Motor neuron (in vitro differentiated cells): ENCODE measurements around the gene NBPF6. TPM values are rescaled to one million over a fixed set of nuclear protein-coding genes. Genes with fewer than 3 reads are reported as not detected.
A peak's percentile ranks its signal among the peaks of the same experiment; 100 is the strongest.
"Not testable (repeated sequence)": the region's sequence is repeated elsewhere in the genome, so short reads cannot be mapped to it uniquely, and the experiment has no call there.

Experiments
- ATAC-seq, 8 experiments: fragments of 200-7000 bp; cut with Tn5 transposase; replicated peaks in 6 of 8; 2 replicates each; pipeline ENCODE4 v1.8.0; 2021; ENCODE audit warnings: mild to moderate bottlenecking in 8 of 8, moderate library complexity in 8 of 8
- H3K27ac ChIP-seq, 2 donors: fragments of 250-450 bp; sonication (Bioruptor Pico); 2 replicates each; pipeline ENCODE4 v1.9.0; 2021; ENCODE audit warnings: antibody characterized with exemption in 2 of 2, mild to moderate bottlenecking in 2 of 2, moderate library complexity in 1 of 2
- H3K4me1 ChIP-seq, 2 donors: fragments of 250-450 bp; sonication (Bioruptor Pico); replicated peaks in 1 of 2; 2 replicates each; pipeline ENCODE4 v1.6.1; 2021; ENCODE audit warnings: antibody characterized with exemption in 2 of 2, mild to moderate bottlenecking in 2 of 2, moderate library complexity in 1 of 2
- H3K4me3 ChIP-seq, 5 donors: fragments of 250-450 bp; sonication (Bioruptor Pico); 2 replicates each; pipeline ENCODE4 v1.9.0; 2021; ENCODE audit warnings: antibody characterized with exemption in 5 of 5, mild to moderate bottlenecking in 5 of 5, moderate library complexity in 4 of 5
- WGBS, 10 experiments: fragments of 450-650 bp; shearing (Covaris generic); methylation state at CpG; one replicate each; pipeline ENCODE4 v1.0.0; 2022; 5-methylcytosine and 5-hydroxymethylcytosine counted together
- in situ Hi-C, 9 experiments: fragments of 400-800 bp; cut with MboI; loops; one replicate each; pipeline ENCODE4 v1.15.0; 2021; ENCODE audit warnings: low sequenced_read_pairs in 9 of 9, low pct_unique_long_range_greater_than_20kb in 2 of 9; ENCODE audit not compliant: unreplicated experiment in 9 of 9
- total RNA-seq, 8 experiments: library from RNA; unstranded; fragments of 300-600 nt; gene quantifications; 2 replicates each; pipeline versions ENCODE4 v1.2.3 to v1.2.4, GENCODE V29; 2022

Gene NBPF6, protein sequence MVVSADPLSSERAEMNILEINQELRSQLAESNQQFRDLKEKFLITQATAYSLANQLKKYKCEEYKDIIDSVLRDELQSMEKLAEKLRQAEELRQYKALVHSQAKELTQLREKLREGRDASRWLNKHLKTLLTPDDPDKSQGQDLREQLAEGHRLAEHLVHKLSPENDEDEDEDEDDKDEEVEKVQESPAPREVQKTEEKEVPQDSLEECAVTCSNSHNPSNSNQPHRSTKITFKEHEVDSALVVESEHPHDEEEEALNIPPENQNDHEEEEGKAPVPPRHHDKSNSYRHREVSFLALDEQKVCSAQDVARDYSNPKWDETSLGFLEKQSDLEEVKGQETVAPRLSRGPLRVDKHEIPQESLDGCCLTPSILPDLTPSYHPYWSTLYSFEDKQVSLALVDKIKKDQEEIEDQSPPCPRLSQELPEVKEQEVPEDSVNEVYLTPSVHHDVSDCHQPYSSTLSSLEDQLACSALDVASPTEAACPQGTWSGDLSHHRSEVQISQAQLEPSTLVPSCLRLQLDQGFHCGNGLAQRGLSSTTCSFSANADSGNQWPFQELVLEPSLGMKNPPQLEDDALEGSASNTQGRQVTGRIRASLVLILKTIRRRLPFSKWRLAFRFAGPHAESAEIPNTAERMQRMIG
- under 1 TPM in 1 of 8 experiments, not detected in 7; 0.83 TPM for total RNA-seq

DNA sequence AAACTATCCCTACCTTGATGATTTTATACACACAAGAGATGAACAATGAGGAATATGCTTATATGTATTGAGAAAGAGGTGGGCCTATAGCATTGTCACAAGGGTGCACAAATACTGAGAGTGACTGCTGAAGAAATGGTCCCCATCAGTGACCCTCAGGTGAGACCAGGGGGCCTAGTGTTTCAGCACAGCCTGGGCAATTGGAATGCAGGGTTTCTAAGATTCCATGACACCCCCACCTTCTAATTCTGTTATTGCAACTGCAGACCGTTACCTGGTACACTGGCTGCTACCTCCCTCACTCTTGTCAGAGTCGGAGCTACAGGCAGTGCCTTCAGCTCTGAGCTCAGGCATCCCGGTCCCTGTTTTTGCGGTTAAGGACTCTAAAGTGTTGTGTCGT is at the start of gene NBPF6:
NBPF6 (plus strand) TSS at position 301 of the 400 bp plus-strand sequence. CDS start 259 bp downstream, outside the sequence.
- H3K4me1 ChIP-seq, ATAC-seq, in situ Hi-C loops, H3K4me3 ChIP-seq, H3K27ac ChIP-seq: not testable (repeated sequence)
- no CpG with 5 or more reads among the region's 5 CpGs for WGBS, 10 experiments

DNA sequence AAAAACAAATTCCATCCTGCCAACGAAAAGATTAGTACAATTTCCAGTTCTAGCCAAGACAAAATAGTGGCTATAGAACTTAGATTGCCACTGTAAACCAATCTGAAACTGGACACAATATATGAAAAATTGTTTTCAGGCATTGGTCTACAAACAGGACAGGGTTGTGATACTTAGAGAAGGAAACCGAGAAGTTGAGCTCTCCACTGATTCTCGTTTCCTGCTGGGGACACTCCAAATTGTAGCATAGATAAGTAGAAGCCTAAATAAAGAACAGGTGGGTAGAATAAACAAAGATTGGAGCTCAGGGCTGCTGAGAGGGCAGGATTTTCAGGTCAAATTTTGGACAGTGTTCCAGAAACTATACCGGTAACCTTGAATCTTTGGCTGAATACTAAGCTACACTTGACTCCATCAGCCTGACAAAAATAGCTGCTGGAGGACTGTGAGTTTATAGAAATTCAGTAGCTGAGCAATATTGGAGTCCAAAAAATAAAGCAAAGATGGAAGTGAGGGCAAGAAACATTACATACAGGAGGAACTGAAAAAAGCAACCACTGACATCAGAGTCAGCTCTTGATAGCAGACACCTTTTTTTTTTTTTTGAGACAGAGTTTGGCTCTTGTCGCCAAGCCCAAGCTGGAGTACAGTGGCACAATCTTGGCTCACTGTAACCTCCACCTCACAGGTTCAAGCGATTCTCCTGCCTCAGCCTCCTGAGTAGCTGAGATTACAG is 38.9 kb upstream of the NBPF6 start:
- H3K27ac ChIP-seq, H3K4me1 ChIP-seq, H3K4me3 ChIP-seq, in situ Hi-C loops, ATAC-seq: not testable (repeated sequence)
- WGBS, 10 experiments = no CpG with 5 or more reads among the region's 6 CpGs

DNA sequence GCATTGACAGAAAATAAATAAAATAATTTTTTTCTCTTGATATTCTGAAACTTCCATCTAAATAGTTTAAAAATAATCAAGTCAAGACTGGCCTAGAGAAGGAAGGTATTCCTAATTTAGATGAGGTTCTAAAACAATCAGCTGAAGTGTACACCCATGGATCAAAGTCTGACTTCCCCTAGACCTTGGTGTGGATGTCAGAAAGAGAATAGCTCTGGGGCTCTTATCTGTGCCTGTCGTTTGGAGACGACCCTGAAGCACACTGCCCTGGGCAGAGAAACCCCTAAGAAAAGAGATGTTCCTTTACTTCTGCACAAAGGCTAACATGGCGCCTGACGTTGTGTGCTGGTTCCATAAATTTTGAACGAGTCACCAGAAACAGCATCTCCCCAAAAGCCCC is 30.0 kb upstream of the NBPF6 start:
- in situ Hi-C loops, H3K4me3 ChIP-seq, ATAC-seq, H3K27ac ChIP-seq, H3K4me1 ChIP-seq: not testable (repeated sequence)
- WGBS, 10 experiments = no CpG with 5 or more reads among the region's 5 CpGs

- H3K27ac ChIP-seq, in situ Hi-C loops, H3K4me1 ChIP-seq, H3K4me3 ChIP-seq: not testable (repeated sequence)
- no CpG with 5 or more reads among the region's 61 CpGs for WGBS, 10 experiments
- ATAC-seq = peak in 3 of 8 experiments; percentile 78 to 88 (median 83)
Observed at GRCh38 chr1:108421061-108421916, 28.9 kb upstream of the NBPF6 start.

- H3K27ac ChIP-seq, ATAC-seq, H3K4me1 ChIP-seq, in situ Hi-C loops, H3K4me3 ChIP-seq: not testable (repeated sequence)
- no CpG with 5 or more reads among the region's 1 CpG for WGBS, 10 experiments
Observed at GRCh38 chr1:108426877-108427276, 23.3 kb upstream of the NBPF6 start.

- H3K4me3 ChIP-seq, H3K4me1 ChIP-seq, H3K27ac ChIP-seq, in situ Hi-C loops, ATAC-seq: not testable (repeated sequence)
- WGBS, 10 experiments = no CpG with 5 or more reads among the region's 11 CpGs
Observed at GRCh38 chr1:108432002-108432401, 18.1 kb upstream of the NBPF6 start.

GRCh38 chr1:108433404-108433803 is 16.7 kb upstream of the NBPF6 start:
- H3K4me1 ChIP-seq, H3K4me3 ChIP-seq, ATAC-seq, H3K27ac ChIP-seq, in situ Hi-C loops: not testable (repeated sequence)
- no CpG with 5 or more reads among the region's 3 CpGs for WGBS, 10 experiments

DNA sequence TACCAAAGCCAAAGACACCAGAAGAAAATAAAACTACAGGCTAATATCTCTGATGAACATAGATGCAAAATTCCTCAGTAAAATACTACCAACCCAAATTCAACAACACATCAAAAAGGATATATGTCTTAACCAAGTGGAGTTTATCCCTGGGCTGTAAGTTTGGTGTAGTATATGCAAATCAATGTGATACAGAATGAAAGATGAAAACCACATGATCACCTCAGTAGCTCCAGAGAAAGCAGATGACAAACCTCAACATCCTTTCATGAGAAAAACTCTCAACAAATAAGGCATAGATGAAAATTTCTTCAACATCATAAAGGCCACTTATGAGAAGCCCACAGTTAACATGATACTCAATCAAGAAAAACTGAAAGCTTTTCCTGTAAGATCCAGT is 11.6 kb upstream of the NBPF6 start:
- ATAC-seq, H3K4me1 ChIP-seq, H3K4me3 ChIP-seq, H3K27ac ChIP-seq, in situ Hi-C loops: not testable (repeated sequence)

DNA sequence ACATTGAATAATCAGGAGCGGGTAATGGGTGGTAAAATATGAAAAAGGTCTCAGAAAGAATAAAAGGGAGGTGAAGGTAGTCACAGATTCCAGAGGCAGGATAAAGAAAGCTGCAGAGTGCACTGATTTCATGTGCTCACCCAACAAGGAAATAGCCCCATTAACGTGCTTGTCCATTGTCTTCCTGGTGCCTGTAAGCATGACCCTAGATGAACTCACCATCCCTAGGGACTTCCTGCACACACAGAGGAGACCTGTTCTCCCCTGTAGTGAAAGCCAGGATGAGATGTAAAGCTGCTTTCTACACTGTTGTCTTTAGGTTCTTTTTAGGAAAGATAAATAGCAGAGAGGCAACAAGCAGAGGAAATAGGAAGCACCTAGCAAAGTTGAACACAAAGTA is 4.4 kb downstream of the NBPF6 start:
- H3K27ac ChIP-seq, in situ Hi-C loops, H3K4me1 ChIP-seq, H3K4me3 ChIP-seq: not testable (repeated sequence)
- ATAC-seq = peak in 4 of 8 experiments; percentile 45 to 91 (median 82)
- WGBS, 10 experiments = no CpG with 5 or more reads among the region's 2 CpGs

DNA sequence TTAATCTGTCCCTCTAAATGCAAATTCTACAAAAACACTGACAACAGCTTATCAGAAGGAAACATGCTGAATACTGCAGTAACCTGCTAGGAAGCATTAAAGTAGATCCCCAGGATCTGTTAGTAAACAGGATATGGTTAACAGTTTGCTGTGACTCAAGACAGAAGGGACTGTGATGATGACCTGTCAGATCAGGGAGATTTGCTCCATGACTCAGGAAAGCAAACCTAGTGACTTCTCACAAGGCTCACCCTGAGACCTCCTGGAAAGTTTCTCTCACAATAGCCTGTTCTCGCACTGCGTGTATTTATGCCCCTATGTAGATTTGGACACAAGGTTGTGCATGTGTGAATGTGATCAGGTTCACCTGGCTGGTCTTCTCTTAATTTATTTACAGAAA is 8.5 kb downstream of the NBPF6 start:
- ATAC-seq, H3K4me1 ChIP-seq, in situ Hi-C loops, H3K4me3 ChIP-seq, H3K27ac ChIP-seq: not testable (repeated sequence)
- no CpG with 5 or more reads among the region's 2 CpGs for WGBS, 10 experiments

- H3K27ac ChIP-seq, H3K4me3 ChIP-seq, H3K4me1 ChIP-seq, in situ Hi-C loops, ATAC-seq: not testable (repeated sequence)
- no CpG with 5 or more reads among the region's 3 CpGs for WGBS, 10 experiments
Observed at GRCh38 chr1:108461758-108462157, 11.6 kb downstream of the NBPF6 start.

- peak in 5 of 8 experiments; percentile 24 to 85 (median 76) for ATAC-seq
- WGBS, 10 experiments = no CpG with 5 or more reads among the region's 3 CpGs
- H3K4me3 ChIP-seq, H3K4me1 ChIP-seq, in situ Hi-C loops, H3K27ac ChIP-seq: not testable (repeated sequence)
Observed at GRCh38 chr1:108463962-108464361, 13.8 kb downstream of the NBPF6 start.

DNA sequence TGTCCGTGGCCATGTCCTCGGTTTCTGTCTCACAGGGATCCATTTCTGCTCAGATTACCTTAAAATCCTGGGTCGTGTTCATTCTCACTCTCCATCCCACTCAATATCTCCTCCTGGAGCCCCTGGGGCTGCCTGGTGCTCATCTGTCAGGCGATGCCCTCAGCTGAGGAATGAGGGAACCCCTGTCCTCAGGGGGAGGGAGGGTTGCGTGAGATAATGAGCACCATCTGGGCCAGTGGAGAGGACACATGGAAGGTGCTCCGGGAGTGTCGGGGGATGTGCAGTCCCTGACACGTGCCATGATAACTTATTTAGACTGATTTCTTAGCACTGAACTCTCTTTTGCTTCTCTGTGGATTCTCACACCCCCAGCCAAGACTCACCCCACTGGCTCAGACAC is 16.0 kb downstream of the NBPF6 start:
- H3K4me1 ChIP-seq, H3K4me3 ChIP-seq, H3K27ac ChIP-seq, in situ Hi-C loops: not testable (repeated sequence)
- no CpG with 5 or more reads among the region's 8 CpGs for WGBS, 10 experiments
- ATAC-seq = peak in 3 of 8 experiments; percentile 42 to 59 (median 52)
